GM19467 (cell line): ENCODE measurements around the gene HRCT1.

Source experiments
- ATAC-seq: cut with Tn5 transposase; IDR thresholded peaks from one replicate; pipeline ENCODE4 v1.9.1; 2021; ENCODE audit warnings: mild to moderate bottlenecking, moderate library complexity; ENCODE audit not compliant: unreplicated experiment

Gene HRCT1

GRCh38 chr9:35939679-35940250 is 33.8 kb downstream of the HRCT1 start:
- no peak for ATAC-seq

GRCh38 chr9:35940458-35941407 is 34.7 kb downstream of the HRCT1 start:
- ATAC-seq: no peak

- no peak for ATAC-seq
These were observed 36.3 kb downstream of the HRCT1 start for GRCh38 chr9:35942286-35942685.

- ATAC-seq: no peak
These were observed 38.2 kb downstream of the HRCT1 start for GRCh38 chr9:35944173-35944572.

GRCh38 chr9:35944841-35945240 is 38.8 kb downstream of the HRCT1 start:
- no peak for ATAC-seq

- no peak for ATAC-seq
These were observed 39.5 kb downstream of the HRCT1 start for GRCh38 chr9:35945341-35946018.

GRCh38 chr9:35948451-35948850 is 42.4 kb downstream of the HRCT1 start:
- ATAC-seq: no peak

GRCh38 chr9:35948901-35949318 is 42.9 kb downstream of the HRCT1 start:
- ATAC-seq: no peak

- no peak for ATAC-seq
These were observed 45.7 kb downstream of the HRCT1 start for GRCh38 chr9:35951736-35952135.

- no peak for ATAC-seq
These were observed 46.7 kb downstream of the HRCT1 start for GRCh38 chr9:35952526-35953191.

- no peak for ATAC-seq
These were observed 49.0 kb downstream of the HRCT1 start for GRCh38 chr9:35954942-35955546.

- ATAC-seq: no peak
These were observed 50.6 kb downstream of the HRCT1 start for GRCh38 chr9:35956651-35957050.
